Measurements from ENCODE around the gene HERPUD2.

DNA sequence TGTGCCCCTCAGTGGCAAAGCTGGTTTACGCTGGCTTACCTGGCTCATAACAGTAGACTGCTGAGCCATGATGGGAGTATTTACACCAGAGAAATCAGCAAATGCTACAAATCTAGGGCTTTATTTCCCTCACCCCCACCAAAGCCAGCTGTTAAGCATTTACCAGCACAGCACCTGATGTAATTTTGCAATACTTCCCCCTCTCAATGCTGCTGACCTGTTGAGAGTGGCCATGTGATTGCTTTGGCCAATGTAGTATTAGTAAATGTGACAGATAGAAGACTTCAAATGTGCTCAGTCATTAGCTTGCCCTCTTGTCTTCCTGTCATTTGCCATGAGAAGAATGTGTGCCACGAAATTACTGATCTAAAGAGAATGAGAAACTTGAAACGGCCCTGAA is 46.6 kb downstream of the HERPUD2 start:
- no peak for TF ChIP-seq CTCF (IDR thresholded peaks at IDR 0.05)
- TF ChIP-seq POLR2AphosphoS5 (IDR thresholded peaks at IDR 0.05; ENCODE audit: insufficient read depth in 1 of 2, low read depth in 1 of 2): no peak
